Spleen (tissue), 7 donors: Measurements from ENCODE around the gene TDRD1.

Experiments
- CTCF ChIP-seq, 11 experiments: fragments of 200-600 bp in 7 of 11; fragments of 450-650 bp in 4 of 11; sonication (generic) in 4 of 11; IDR thresholded peaks in 8 of 11; conservative IDR thresholded peaks in 3 of 11; 1 replicate in 7 of 11; 2 replicates in 4 of 11; pipeline versions ENCODE4 v1.4.0 to v1.8.0; 2016 to 2021; ENCODE audit warnings: antibody characterized with exemption in 11 of 11, inconsistent platforms in 4 of 11, mild to moderate bottlenecking in 1 of 11
- POLR2A ChIP-seq, 3 donors: fragments of 450-650 bp; IDR thresholded peaks; one replicate each; pipeline ENCODE4 v1.5.1; 2017; ENCODE audit warnings: antibody characterized with exemption in 3 of 3, mild to moderate bottlenecking in 1 of 3
- POLR2AphosphoS5 ChIP-seq, 3 donors: sonication (generic); formaldehyde crosslinking; IDR thresholded peaks; one replicate each; pipeline ENCODE4 v1.5.1; 2017; ENCODE audit warnings: antibody characterized with exemption in 3 of 3
- donor health status: DM: no; HTN: no; CAD: no; lungs with moderate emphysema.
- donor health status: DM: no; HTN: no; CAD: no.
- donor health status: DM: no; HTN: no; CAD: no.

- TF ChIP-seq POLR2A (IDR thresholded peaks at IDR 0.05) (no peak), CTCF (IDR thresholded peaks at IDR 0.05 in 8 of 11, conservative IDR thresholded peaks at IDR 0.05 in 3 of 11) (no peak), POLR2AphosphoS5 (IDR thresholded peaks at IDR 0.05) (no peak)
These were observed 78.3 kb downstream of the TDRD1 start for GRCh38 chr10:114257498-114257897.
